ENCODE results near the gene PLSCR4.
"Not testable (repeated sequence)": the region's sequence is repeated elsewhere in the genome, so short reads cannot be mapped to it uniquely, and the experiment has no call there.

The PLSCR4 gene

GRCh38 chr3:146250449-146251382 lies at the start of gene PLSCR4:
PLSCR4 (minus strand) TSS chr3:146251105; CDS start chr3:146222071, 29,034 bp downstream.
- DNase-seq: no peak

GRCh38 chr3:146293401-146293800 lies 42.5 kb upstream of the PLSCR4 start:
- not testable (repeated sequence) for DNase-seq

GRCh38 chr3:146283781-146284445 lies 33.0 kb upstream of the PLSCR4 start:
- DNase-seq: no peak

- no peak for DNase-seq
These were observed 30.0 kb upstream of the PLSCR4 start for GRCh38 chr3:146280864-146281263.

- no peak for DNase-seq
These were observed 29.0 kb upstream of the PLSCR4 start for GRCh38 chr3:146279951-146280350.

- no peak for DNase-seq
These were observed 28.1 kb upstream of the PLSCR4 start for GRCh38 chr3:146279013-146279412.

GRCh38 chr3:146277953-146278631 lies 27.2 kb upstream of the PLSCR4 start:
- DNase-seq: no peak

GRCh38 chr3:146275476-146275875 lies 24.6 kb upstream of the PLSCR4 start:
- DNase-seq: no peak

GRCh38 chr3:146274833-146275232 lies 23.9 kb upstream of the PLSCR4 start:
- no peak for DNase-seq

- DNase-seq: no peak
These were observed 23.0 kb upstream of the PLSCR4 start for GRCh38 chr3:146273721-146274407.

GRCh38 chr3:146271180-146271579 lies 20.3 kb upstream of the PLSCR4 start:
- no peak for DNase-seq

GRCh38 chr3:146269271-146269670 lies 18.4 kb upstream of the PLSCR4 start:
- DNase-seq: no peak

- no peak for DNase-seq
These were observed 17.8 kb upstream of the PLSCR4 start for GRCh38 chr3:146268535-146269219.

GRCh38 chr3:146265720-146266119 lies 14.8 kb upstream of the PLSCR4 start:
- no peak for DNase-seq

- no peak for DNase-seq
These were observed 11.6 kb upstream of the PLSCR4 start for GRCh38 chr3:146262371-146263110.

- DNase-seq: no peak
These were observed 9.1 kb upstream of the PLSCR4 start for GRCh38 chr3:146259880-146260589.

GRCh38 chr3:146256851-146257486 lies 6.1 kb upstream of the PLSCR4 start:
- DNase-seq: no peak

GRCh38 chr3:146252445-146252844 lies 1.5 kb upstream of the PLSCR4 start:
- DNase-seq: not testable (repeated sequence)

- DNase-seq: no peak
These were observed 984 bp downstream of the PLSCR4 start for GRCh38 chr3:146249921-146250320.

- no peak for DNase-seq
These were observed 3.0 kb downstream of the PLSCR4 start for GRCh38 chr3:146247911-146248310.
